IPS-NIHi11 (cell line): ENCODE results near the gene SPG7.

Experiments
- DNase-seq: peaks from one replicate; pipeline ENCODE4 v3.0.0; 2012; ENCODE audit warnings: mixed read lengths, low spot score

The SPG7 gene

DNA sequence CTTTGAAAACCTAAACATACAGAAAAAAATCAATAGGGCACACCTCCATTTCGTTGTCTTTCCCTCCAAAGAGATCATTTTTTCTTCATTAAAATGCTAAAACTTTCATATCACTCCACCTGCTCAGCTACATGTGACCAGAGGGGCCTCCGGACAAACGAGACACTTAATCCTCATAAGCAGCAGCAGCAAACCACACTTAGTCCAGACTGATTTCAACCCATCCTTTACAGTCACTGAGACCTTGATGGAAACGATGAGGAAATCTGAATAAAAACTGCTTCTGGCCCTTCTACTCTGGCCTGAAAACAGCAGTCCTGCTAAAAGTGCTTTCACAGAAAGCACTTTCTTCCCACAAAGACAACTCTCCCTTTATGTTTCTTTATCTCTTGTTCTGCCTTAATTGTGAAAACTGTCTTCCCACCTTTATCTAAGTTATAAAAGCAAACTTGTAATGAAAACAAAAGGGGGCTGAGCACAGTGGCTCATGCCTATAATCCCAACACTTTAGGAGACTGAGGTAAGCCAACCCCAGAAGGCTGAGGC, 22.4 kb upstream of the SPG7 start:
- no peak for DNase-seq

DNA sequence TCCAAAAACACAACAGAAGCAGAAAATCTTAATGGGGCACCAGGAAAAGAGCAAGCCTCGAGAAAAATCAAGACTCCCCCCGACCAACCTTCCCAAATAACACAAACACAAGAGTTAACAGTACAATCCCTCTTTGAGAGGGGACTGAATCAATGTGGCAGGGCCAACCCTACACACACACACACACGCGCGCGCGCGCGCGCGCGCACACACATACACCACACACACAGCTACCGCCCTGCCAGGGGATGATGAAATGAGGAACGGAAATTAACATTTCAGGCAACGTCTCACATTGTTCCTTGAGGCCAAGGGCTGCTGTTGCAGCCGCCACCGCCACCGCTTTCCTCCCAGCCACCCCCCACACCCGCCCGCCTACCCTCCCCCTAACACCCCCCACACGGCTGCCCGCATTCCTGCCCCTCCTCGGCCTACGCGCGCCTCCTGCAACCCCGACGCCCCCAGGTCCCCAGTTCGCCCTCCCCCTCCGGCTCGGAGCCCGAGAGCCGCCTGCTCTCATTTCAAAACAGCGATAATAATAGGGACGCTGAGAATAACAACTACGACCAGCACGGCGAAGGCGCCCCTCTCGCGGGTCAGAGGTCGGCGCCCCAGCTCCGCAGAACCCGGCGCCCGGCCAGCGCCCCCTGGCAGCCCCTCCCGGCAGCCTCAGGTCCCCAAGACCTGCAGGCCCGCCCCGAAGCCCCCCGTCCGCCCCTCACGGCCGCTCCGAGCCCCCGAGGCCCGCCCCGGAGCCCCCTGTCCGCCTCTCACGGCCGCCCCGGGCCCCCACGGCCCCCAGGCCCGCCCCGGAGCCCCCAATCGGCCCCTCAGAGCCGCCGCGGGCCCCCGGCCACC, 18.9 kb upstream of the SPG7 start:
- DNase-seq = peak; percentile 80

DNA sequence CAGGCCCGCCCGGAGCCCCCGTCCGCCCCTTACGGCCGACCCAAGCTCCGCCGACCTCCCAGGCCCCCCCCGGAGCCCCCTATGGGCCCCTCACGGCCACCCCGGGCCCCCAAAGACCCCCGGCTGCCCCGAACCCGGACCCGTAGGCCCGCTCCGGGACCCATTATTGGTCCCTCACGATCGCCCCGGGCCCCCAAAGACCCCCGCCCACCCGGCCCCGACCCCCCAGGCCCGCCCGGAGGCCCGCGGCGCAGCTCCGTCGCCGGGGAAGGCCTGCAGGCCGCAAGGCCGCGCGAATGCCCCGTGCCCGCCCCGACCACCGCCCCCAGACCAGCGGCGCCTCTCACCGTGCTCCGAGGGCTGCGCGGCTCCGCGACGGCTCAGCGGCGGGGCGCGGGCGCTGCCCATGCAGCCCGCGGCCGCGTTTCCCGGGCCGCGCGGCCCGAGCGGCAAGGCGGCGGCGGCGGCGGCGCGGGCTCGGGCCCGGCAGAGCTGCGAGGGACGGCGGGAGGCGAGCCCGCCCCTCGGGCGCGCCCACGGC, 18.2 kb upstream of the SPG7 start:
- no peak for DNase-seq

DNA sequence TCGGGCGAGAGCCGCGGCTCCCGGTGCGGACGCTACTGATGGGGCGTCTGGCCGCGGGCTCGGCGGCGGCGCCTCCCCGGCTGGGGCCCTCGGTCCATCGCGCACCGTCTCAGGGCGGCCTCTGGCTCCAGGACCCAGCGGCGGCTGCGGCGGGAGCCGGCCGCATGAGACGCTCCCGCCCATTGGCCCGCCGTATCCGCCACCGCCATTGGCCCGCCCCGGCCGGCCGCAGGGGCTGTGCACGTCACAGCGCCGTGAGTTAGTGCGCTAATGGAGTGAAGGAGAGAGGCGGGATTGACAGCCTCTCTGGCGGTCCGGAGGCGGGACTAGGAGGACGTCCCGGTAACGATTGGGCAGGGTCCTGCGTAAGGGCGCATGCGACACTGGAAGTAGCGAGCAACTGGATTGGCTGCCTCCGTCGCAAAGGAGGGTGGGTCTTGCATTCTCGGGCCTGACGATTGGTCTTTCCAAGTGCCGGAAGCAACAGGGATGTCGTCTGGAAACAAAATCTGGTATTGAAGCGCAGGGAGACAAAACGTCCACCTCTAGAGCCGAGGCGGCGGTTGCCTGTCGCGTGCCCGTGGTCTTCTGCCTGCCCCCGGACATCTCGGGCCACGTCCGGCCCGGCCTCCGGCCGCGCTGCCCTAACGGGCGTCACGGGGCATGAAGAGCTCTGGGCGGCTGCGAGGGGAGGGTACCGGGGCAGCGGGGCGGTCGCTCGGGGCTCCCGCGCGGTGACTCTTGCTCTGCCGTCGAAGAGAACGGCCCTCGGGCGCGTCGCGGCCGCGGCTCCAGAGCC, 17.6 kb upstream of the SPG7 start, which contains the start of gene ANKRD11:
Gene ANKRD11 (minus strand): TSS at position 123 of the 799 bp plus-strand sequence. CDS start 173,542 bp downstream, outside the sequence.
- DNase-seq = peak; percentile 97

DNA sequence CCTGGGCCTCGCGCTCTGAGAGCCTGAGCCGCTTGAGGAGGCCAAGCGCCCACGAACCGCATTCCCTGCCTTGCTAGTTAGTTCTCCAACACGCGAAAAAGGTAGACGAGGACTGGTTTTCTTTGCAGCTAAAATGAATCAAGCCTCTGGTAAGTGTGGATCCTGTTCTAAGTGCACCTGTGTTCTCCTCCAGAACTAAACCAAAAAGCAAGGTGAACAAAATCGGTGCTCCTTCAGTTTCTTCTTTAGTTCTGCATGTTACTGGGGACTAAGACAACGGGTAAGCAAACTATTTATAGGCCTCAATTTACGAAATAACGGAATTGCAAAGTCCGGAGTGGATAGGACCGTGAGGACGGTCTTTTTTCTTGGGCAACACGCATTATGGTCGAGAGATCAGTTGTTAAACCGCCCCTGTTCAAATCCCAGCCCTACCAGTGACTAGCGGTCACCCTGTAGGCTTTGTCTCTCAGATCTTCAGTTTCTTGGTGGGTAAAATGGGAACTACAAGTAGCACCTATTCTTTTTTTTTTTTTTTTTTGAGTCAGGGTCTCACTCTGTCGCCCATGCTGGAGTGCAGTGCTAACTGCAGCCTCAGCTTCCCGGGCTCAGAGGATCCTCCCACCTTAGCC, 16.8 kb upstream of the SPG7 start:
- DNase-seq = no peak

DNA sequence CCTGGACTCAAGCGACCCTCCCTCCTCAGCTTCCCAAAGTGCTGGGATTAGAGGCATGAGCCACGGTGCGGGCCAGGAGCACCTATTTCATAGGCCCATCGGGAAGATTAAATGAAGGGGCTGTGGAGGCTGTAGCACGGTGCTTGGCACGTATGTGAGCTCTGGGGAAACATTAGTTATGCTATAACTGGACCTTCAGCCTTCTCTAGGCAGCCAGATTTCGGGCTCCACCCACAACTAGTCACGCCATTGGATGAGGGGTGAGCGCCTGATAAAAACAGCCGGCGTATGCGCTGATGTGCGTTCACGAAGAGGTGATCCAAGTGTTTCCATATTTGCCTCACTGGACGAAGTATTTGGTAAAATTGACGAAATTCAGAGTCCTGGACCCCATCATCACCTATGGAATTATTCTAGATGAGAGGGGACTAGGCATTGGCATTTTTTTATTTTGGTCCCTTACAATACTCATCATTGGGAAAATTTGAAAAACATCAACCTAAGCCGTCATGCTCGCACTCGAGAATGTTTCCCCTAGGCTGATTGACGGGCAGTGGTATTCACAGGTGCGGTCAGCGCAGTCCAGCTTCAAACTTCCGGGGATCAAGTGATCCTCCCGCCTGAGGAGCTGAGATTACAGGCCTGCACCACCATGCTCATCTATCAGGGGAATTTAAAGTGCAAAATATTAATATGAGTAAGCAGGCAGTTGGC, 16.1 kb upstream of the SPG7 start:
- no peak for DNase-seq

DNA sequence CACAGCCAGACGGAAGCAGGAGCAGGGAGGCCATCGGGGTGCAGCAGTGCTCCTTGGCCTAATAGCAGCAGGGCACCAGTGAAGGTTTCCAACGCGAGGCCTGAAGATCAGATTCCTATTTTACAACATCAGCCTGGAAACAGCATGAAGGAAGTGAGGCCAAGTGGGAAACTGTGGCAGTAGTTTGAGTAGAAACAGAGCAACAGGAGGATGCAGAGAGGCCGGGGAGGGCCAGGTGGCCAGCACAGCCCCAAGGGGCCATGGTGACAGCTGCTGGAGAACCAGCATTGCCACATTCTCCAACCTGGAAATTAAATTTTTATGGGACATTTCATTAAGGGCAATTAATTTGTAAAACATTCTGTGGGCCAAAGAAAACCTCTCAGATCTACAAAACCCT, 14.4 kb upstream of the SPG7 start:
- DNase-seq = no peak

DNA sequence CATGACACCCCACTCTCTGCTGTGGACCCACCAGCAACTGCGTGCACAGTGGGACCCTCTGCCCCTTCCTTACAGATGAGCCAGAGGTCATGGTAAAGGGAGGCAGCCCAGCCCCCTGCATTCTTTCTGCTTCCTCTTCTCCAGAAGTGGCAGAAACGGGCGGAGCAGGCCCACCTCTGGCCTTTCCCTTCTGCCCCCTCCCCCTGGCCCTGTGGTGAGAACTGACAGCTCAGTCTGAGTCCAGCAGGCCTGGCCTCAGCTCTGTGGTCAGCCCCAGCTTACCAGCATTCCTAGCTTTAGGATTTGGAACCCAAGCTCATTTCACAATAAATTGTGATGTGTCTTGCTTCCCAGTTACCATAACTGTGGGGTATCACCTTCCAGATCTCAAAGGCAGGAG, 13.1 kb upstream of the SPG7 start:
- DNase-seq = no peak

DNA sequence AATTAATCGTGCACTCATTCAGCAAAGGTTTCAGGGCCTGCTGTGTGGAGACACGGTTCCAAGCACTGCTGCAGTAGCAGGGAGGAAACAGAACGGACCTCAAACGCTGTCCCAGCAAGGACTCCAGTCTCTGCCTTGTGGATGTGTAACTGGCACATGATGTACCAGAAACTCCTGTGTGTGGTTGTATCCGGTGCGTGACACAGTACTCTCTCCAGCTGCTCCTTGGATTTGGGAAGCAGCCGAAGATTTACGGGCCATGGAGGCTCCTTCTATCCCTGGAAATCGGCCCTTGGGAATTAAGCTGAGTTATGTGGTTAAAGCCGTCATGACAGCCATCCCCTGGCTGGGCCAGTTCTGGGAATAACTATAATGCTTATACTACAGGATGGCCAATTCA, 9.4 kb upstream of the SPG7 start:
- no peak for DNase-seq

DNA sequence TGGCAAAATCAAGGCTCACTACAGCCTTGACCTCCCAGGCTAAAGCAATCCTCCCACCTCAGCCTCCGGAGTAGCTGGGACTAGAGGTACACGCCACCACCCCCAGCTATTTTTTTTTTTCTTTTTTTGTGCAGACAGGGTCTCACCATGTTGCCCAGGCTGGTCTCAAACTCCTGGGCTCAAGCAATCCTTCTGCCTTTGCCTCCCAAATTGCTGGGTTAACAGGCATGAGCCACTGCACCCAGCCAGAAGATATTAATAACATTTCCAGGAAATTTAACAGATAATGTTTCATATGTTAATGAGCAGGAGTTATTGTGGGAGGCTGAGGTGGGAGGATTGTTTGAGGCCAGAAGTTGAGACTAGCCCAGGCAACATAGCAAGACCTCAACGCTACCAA, 8.4 kb upstream of the SPG7 start:
- no peak for DNase-seq

DNA sequence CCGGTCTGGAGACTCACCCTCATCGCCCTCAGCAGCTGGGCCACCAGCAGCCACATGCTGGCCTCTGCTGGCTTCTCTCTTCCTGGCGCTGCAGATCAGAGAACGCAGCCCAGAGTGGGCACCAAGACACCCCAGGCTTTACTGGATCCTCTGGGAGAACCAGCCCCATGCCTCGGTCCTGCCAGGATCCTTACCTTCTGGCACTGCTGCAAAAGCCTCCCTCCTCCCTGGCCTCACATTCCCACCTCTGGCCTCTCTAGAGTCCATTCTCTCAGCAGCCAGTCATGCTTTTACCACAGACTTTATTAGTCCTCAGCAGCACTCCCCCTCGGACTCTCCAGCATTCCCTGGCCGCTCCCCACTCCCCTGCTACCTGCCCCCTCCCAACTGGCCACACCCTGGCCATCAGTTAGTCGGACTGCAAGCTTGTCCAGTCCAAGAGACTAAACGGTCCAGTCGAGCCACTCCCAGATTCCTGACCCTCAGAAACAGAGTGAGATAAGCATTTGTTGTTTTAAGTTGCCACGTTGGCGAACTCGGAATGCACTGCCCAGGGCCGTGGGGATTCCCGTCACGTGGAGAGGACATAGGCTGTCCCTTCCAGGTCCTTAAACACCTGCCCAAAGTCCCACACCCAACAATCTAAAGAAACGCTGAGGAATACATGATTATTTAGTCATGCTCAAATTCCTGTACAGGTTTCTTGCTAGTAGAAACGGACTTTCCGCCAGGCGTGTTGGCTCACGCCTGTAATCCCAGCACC, 5.9 kb upstream of the SPG7 start:
- DNase-seq = no peak

DNA sequence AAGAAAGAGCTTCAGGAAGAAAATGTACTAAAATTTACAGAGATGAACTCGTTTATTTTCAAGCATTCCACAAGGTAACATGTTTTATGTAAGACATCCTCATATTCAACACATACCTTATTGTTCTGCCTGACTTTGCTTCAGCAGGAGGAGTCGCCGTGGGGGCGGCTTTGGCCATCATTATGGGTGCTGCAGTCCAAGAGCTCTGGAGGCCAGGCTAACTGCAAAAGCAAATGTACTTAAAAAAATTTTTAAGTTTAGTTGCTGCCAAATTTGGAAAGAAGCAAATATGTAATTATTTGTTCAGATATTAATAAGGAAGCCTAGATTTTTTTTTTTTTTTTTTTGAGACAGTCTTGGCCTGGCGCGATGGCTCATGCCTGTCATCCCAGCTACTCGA, 4.1 kb upstream of the SPG7 start:
- no peak for DNase-seq

DNA sequence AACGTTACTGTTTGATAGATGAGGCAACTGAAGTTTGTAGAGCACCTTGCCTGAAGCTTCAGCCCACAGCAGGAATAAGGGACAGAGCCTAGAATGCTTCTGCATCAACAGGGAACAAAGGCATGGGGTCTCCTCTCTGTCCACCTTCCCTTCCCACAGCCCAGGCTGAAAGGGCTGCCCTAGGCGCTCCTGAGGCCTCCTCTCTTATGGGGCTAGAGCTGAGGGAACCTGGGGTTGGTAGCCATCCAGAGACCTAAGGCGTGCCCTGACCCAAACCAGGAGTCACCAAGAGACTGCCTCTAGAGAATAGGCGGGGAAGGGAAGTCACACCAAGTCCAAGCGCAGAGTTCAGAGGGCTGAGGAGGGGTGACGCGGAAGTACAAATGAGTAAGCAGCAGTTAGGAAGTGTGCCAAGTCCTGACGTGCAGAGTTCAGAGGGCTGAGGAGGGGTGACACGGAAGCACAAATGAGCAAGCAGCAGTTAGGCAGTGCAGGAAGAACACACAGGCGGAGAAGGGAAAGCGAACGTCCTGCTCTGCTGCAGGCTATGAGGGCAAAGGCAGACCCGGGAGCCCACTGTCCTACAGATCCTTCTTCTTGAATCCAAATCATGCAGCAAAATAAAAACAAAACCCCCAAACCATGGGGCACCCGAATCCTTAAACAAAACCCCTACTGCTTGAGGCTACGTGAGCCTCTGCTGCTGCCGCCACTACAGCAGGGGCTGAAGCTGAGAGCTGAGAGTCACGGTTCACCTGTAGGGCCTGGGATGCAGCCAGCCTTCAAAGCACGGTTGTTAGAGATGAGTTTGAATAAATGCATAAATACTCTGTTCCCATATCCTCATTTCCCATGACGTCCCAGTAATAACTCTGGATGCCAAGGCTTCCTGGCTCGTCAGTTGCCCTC, 2.7 kb upstream of the SPG7 start:
- no peak for DNase-seq

DNA sequence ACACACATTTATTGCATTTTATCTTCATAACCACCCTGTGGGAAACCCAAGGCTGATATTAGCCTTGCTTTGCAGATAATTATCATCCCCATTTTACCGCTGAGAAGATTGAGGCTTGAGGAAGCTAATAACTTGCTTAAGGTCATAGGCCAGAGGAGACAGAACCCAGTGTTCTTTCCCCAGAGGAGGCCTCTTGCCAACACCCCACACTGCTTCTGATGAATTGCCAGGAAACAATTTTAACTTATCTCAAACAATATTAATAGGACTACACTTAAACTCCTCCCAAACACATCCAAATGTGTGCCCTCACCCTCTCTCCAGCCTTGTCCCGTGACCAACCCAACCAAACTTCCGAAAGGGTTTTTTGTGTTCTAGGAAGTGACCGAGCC, 2.1 kb upstream of the SPG7 start:
- DNase-seq = no peak

DNA sequence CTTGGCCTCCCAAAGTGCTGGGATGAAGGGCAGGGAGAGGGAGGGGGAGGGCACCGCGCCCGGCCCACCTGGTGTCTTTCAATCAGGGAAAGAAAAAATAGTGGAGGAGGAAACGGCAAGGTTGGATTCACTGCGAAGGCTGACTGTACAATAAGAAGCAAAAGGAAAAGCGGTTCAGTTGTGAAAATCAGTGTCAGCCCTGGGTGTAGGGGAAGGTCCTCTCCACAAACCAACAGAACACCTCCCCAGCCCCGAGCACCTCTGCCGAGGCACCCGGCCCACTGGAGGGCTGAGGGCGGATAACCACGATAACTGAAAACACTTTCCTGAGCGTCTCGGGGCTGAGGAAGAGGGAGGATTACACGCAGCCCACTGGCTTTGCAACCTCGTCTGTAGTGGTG, 1.4 kb upstream of the SPG7 start:
- no peak for DNase-seq

DNA sequence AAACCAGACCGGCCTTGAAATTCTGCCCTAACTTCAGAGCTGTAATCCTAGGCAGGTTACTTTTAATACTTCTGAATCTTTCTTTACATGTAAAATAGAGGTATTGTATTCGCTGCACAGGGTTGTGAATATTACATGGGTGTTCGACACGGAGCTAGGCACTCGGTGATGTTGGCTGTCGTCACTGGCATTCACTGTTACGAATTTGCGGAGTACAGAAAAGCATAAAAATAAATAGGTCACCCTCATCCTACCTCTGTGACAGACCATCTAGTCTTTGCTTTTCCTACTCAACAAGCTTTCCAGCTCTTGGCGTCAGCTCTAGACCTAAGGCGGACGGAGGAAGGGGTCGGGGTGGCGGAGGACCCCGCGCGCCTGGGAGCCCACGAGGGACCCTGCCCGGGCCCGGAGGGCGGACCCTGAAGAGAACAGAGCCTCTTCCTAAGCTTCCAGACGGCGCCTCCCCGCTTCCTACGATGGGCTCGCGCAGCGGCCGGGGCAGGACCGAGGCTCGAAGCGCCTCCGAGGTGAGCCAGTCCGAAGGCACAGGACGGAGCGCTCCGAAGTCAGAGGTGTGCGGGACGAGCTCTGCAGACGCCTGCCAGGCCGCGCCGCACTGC, 879 bp upstream of the SPG7 start:
- DNase-seq = no peak

DNA sequence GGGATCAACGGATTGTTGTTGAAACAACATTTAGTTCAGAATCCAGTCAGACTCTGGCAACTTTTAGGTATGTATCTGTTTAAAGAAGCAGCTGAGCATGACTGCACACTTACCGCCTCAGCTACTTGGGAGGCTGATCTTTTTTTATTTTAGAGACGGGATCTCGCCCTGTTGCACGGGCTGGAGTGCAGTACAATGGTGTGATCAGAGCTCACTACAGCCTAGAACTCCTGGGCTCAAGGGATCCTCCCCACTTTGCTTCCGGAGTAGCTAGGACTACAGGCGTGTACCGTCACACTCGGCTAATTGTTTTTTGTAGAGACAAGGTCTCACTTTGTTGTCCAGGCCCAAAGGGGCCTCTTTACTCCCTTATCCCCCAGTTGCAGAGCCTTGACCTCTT, 2.3 kb downstream of the SPG7 start:
- no peak for DNase-seq

DNA sequence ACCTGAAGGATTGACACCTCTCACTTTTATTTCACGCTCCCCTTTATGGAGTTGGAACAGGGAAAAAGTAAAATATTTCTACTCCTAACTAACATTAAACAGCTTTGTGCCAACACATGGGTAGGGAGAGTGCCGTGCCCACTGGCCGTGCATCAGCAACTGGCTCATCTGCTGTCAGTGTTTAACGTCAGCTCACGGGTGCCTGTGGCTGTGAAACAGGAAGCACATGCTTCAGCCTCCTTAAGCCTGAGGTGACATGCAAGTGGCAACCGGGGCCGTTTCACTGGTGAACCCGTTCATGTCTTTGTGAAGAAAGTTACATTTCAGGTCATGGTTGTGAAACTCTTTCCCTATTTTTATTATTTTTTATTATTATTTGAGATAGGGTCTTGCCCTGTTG, 3.2 kb downstream of the SPG7 start:
- DNase-seq = no peak

DNA sequence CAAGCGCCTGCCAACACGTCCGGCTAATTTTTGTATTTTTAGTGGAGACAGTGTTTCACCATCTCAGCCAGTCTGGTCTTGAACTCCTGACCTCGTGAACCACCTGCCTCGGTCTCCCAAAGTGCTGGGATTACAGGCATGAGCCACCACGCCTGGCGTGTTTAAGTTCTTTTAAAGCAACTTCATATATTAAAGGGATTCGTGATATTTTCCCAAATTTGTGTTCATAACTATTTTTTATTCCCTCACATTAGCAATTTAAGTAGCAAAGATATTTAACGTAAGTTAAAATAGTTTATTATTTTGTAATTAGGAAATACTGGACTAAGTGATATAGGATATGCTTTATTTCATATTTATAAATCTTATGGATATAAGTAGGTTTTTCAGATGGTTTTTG, 4.2 kb downstream of the SPG7 start:
- no peak for DNase-seq
